Measurements from ENCODE around the gene IRGC. TPM values are rescaled to one million over a fixed set of nuclear protein-coding genes. Genes with fewer than 3 reads are reported as not detected.

The IRGC gene
- total and polyA plus RNA-seq, 2 of the 4 experiments (the other 2 are of a cell fraction): not detected

DNA sequence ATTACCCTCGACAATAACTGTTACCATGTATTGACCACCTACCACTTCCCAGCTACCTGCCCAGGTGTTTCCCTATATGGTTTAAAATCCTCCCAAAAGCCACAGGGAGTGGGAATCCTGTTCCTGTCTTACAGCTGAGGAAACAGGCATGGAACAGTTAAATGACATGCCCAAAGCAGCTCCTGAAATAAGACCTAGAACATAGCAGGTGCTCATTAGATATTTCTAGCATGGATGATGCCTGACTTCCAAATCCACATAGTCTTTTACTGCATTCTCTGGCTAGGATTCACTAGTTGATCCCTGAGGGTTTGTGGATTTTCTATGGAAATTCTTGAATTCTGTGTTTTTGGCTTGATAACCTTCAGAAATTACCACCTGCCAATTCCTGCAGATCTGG, 51.9 kb downstream of the IRGC start:
- POLR2A ChIA-PET (ENCODE audit: unreplicated experiment): no interaction called here
- BruUV-seq (replicated peaks): no TSS peak
- no peak for ATAC-seq (ENCODE audit: low read depth)

More for the DNA sequence above, 51.9 kb downstream of the IRGC start:
- CTCF ChIA-PET: interaction anchor here (0.5 kb wide), 1 partner anchor 25 kb away, joined by 4 read pairs; no protein-coding TSS in a partner anchor
- H3K56ac ChIP-seq (ENCODE audit: extremely low read depth, insufficient read depth, low read length): no peak overlapping the region
- H3K4me1 ChIP-seq (ENCODE audit: control insufficient read depth, insufficient read depth, low read length): peaks cover 14% of the 10 kb centered on the region
- H3K79me1 ChIP-seq (ENCODE audit: low read depth in 1 of 2, low read length in 2 of 2): peaks cover 0 to 11% of the 10 kb centered on the region in 2 experiments; a peak in 2 of 4 replicates
- no peak overlapping the region for H3K4ac ChIP-seq (ENCODE audit: low read depth, low read length)
- H4K20me1 ChIP-seq (ENCODE audit: insufficient read depth, low read length): no peaks in the 10 kb centered on the region; the same call in 1 of the 2 replicates
- in situ Hi-C loops (cut with MboI; ENCODE audit: low sequenced_read_pairs) (no loop called here), dilution Hi-C loops (cut with HindIII; ENCODE audit: low sequenced_read_pairs, unreplicated experiment) (no loop called here), intact Hi-C loops (cut with micrococcal nuclease) (no loop called here)
- no peak overlapping the region for H3K27ac ChIP-seq (ENCODE audit: insufficient read depth, low read length)
- H2BK20ac ChIP-seq (ENCODE audit: low read depth, low read length): no peak overlapping the region
- H4K5ac ChIP-seq (ENCODE audit: low read depth, low read length): no peak overlapping the region
- H3K9ac ChIP-seq (ENCODE audit: low read depth, low read length): no peak overlapping the region
- H2BK5ac ChIP-seq (ENCODE audit: low read depth, low read length, poor library complexity, severe bottlenecking): no peak overlapping the region
- no peak overlapping the region for H2AK5ac ChIP-seq (ENCODE audit: low read depth, low read length)
- H4K8ac ChIP-seq (ENCODE audit: low read depth in 2 of 2, low read length in 2 of 2): no peak overlapping the region
- no peaks in the 10 kb centered on the region for H3K9me3 ChIP-seq (ENCODE audit: control insufficient read depth, insufficient read depth, low read length)
- peaks cover 25% of the 10 kb centered on the region for H3K9me1 ChIP-seq (ENCODE audit: insufficient read depth, low read length)
- no peak overlapping the region for H3K4me3 ChIP-seq (ENCODE audit: insufficient read depth, low read depth, low read length)
- H2AFZ ChIP-seq (replicated peaks; ENCODE audit: low read length, poor library complexity): no peak overlapping the region
- no peak overlapping the region for H2AK9ac ChIP-seq (replicated peaks; ENCODE audit: low read depth, low read length, poor library complexity)
- no peaks in the 10 kb centered on the region for H3K36me3 ChIP-seq (ENCODE audit: control insufficient read depth, insufficient read depth, low read length)
- no peak overlapping the region for H3K23ac ChIP-seq (ENCODE audit: low read depth, low read length)
- H3K27me3 ChIP-seq (ENCODE audit: control insufficient read depth, insufficient read depth, low read length): 0 out of 2 replicates have a peak, but pooled peaks cover 2% of the 10 kb centered on the region
- H2BK15ac ChIP-seq (ENCODE audit: low read depth, low read length): no peak overlapping the region
- TF ChIP-seq FOS (IDR thresholded peaks at IDR 0.05; ENCODE audit: low read depth, low read length): no peak
- no peak for TF ChIP-seq MAFK (IDR thresholded peaks at IDR 0.05; ENCODE audit: low read depth, low read length)
- TF ChIP-seq POLR2A (IDR thresholded peaks at IDR 0.05; ENCODE audit: low read depth, low read length): no peak
- TF ChIP-seq CHD1 (IDR thresholded peaks at IDR 0.05; ENCODE audit: low read depth, low read length): no peak
- no peak for TF ChIP-seq CEBPB (IDR thresholded peaks at IDR 0.05; ENCODE audit: low read depth, low read length)
- H4K91ac ChIP-seq (ENCODE audit: insufficient read depth, low read depth, low read length): no peak overlapping the region
- no peak overlapping the region for H3K4me2 ChIP-seq (ENCODE audit: low read depth, low read length)
- no CpG with 5 or more reads among the region's 1 CpG for WGBS, 2 experiments (ENCODE audit: extremely low coverage in 2 of 2, insufficient read length in 1 of 2)
- no peak overlapping the region for H3K18ac ChIP-seq (ENCODE audit: low read depth, low read length)
- no peak for DNase-seq
- no peak overlapping the region for H2BK120ac ChIP-seq (ENCODE audit: low read depth, low read length)
- no peak overlapping the region for H3K14ac ChIP-seq (replicated peaks; ENCODE audit: low read depth, low read length)

Data from IMR-90 (cell line).